HG02938 (cell line): ENCODE results near the gene ERI2.
"Not testable (repeated sequence)": the region's sequence is repeated elsewhere in the genome, so short reads cannot be mapped to it uniquely, and the experiment has no call there.

Source experiments
- ATAC-seq: cut with Tn5 transposase; IDR thresholded peaks from one replicate; pipeline ENCODE4 v1.9.1; 2021; ENCODE audit warnings: mild to moderate bottlenecking, moderate library complexity; ENCODE audit not compliant: unreplicated experiment

ERI2 gene

DNA sequence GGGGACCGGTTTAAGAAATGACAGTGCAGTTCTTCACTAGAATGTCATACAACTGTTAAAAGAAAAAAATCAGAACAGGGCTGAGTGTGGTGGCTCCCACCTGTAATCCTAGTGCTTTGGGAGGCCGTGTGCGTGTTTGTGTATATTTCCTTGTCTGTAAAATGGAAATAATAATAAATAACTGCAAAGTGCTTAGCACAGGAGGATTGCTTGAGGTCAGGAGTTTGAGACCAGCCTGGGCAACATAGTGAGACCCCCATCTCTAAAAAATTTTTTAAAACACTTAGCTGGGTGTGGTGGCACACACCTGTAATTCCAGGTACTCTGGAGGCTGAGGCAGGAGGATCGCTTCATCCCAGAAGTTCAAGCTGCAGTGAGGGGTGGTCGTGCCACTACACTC is 40.0 kb downstream of the ERI2 start:
- ATAC-seq: no peak

DNA sequence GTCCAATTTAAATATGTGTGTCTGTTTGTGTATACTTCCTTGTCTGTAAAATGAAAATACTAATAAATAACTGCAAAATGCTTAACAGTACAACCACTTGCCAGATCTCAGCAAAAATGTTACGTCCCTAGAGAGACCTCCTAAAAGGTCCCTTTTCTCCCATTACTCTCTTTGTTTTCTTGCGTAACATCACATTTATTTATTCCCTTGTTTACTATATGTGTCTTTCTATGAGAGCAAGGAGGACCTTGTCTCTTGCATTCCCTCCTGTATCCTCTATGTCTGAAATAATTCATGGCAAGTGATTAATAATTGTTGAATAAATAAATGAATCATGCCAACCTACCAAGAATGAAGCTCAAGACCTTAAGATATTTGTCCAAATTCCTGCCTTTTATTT is 40.5 kb downstream of the ERI2 start:
- ATAC-seq: no peak

- not testable (repeated sequence) for ATAC-seq
Measured at GRCh38 chr16:20764448-20764847, 41.8 kb downstream of the ERI2 start.

DNA sequence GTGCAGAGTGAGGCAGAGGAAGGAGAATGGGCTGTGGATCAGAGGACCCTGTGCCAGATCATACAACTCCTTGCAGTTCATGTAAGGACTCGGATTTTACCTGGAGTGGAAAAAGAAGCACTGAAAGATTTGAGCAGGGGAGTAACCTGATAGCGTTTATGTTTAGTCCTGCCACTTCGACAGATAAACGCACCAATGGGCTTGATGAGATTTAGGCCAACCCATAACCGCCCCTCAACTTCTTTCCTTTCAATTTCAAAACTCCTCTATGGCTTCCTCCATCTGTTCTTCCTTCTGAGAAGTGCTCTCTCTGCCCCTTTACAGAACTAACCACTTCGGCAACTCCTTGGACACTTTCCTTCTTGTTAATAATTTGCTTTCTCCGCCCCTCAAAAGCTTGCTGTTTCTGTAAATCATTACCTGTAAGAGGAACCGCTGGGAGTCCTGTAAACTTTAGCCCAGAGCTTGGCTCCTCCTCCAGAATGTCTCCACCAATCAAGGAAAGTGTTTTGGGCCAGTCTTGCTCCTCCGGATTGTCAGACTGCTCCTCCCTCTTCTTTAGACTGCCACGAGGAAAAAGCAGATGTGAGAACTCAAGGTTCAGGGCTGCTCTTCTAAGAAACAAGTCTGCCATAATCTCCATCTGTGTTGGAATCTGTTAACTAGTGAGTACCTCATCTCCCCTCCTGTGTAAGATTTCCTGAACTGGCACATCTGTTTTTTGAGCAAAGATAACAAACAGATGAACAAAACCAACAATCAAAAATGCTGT is 42.6 kb downstream of the ERI2 start, which contains the start of gene ACSM3:
Gene ACSM3 (plus strand): TSS at position 554 of the 772 bp plus-strand sequence. CDS start 6,021 bp downstream, outside the sequence.
- peak; percentile 97 for ATAC-seq

GRCh38 chr16:20762404-20763123 is 43.7 kb downstream of the ERI2 start:
- no peak for ATAC-seq

DNA sequence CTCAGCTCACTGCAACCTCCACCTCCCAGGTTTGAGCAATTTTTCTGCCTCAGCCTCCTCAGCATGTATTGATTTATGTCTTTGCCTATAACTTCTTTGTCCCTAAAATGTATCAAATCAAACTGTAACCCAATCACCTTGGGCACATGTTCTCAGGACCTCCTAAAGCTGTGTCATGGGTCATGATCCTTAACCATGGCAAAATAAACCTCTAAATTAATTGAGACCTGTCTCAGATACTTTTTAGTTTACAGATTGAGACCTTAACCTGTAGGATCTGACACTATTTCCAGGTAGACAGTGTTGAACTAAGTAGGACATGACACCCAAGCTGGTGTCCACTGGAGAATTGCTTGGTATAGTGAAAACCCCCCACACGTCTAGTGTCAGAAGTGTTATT is 45.1 kb downstream of the ERI2 start:
- no peak for ATAC-seq

DNA sequence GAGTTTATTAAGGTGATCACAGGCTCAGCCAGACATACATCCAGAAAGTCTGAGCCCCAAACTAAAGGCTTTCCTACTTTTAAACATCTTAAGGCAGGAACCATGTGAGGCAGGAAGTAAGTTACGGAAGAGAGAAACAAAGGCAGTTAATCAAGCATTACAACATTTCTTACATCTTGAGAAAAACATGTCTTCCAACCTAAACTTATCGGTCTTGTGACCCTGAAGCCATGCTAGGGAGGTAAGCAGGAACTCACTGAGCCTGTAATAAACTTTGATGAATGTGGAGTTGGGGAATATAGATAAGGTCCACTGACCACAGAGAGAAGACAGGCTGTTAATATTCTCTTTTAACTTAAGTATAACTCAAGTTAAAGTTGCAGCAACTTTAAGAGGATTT is 45.9 kb downstream of the ERI2 start:
- no peak for ATAC-seq

DNA sequence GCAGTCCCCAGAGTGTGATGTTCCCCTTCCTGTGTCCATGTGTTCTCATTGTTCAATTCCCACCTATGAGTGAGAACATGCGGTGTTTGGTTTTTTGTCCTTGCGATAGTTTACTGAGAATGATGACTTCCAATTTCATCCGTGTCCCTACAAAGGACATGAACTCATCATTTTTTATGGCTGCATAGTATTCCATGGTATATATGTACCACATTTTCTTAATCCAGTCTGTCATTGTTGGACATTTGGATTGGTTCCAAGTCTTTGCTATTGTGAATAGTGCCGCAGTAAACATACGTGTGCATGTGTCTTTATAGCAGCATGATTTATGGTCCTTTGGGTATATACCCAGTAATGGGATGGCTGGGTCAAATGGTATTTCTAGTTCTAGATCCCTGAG is 50.5 kb downstream of the ERI2 start:
- ATAC-seq: not testable (repeated sequence)

DNA sequence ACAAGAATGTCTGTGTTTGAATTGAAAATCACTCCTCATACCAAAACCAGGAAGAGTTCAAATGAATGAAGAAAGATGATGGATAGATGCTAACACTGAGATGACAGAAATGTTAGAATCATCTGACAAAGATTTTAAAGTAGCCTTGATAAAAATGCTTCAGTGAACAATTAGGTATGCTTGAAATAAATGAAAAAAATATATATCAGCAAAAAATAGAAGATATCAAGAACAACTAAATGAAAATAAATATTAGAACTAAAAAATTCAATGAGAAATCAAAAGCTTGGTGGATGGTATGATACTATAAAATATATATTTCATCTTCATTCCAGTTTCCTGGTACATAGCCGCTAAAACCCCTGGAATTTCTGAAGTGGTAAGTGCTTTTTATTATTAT is 51.0 kb downstream of the ERI2 start:
- no peak for ATAC-seq

- ATAC-seq: no peak
Measured at GRCh38 chr16:20753727-20754126, 52.5 kb downstream of the ERI2 start.

- ATAC-seq: no peak
Measured at GRCh38 chr16:20750558-20750957, 55.7 kb downstream of the ERI2 start.

DNA sequence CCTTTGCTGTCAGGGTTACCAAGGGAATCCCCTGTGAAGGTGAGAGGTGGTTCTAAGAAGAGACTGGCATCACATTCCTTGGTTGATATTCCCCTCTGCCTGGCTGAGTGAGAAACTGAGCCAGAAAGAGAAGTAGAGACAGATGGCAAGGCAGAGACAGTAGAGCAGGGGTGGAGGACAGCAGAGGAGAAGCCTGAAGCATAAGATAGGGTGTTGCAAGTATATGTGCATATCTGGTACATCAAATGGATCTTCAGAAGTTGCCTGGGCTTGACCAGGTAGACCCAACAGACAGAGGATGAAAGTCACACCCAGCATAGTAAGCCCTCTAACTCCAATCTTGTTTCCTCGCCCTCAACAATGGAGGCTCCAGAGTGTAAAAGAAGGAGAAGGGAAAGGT is 56.8 kb downstream of the ERI2 start:
- ATAC-seq: no peak

DNA sequence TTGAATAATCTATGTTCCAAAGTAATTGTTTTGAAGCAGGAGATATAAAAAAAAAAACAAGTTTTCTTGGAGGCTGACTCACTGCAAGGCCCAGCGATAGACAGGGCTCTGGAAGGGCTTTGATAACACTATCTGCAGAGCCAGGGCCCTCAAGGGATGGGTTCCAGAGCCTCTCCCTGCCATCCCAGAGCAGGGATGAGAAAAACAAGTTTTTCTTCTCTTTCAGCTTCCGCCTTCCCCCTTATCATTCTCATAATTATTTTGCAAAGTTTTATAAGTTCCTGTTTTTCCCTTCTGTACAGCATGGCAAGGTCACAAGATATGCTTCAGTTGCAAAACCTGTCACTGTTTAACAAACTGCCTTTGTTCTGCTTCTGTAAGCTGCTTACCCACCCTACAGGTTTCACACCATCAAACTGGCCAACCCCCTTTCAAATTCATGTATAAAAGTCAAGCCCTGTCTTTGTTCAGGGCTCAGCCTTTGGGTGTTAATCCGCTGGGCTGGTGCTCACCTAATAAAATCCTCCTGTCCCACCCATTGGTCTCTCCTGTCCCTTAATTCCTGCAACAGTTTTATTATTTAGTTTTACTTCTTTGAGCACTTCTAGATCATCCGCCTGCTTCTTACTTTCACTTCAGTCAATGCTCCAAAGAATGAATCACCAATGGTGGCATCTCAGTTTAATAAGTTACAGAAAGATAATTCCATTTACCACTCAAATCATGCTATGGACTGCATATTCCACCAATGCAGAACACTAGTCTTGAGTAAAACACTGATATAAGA is 59.0 kb downstream of the ERI2 start:
- ATAC-seq: no peak

- ATAC-seq: no peak
Measured at GRCh38 chr16:20746461-20746860, 59.8 kb downstream of the ERI2 start.
